ENCODE measurements around the gene PRPH. TPM values are rescaled to one million over a fixed set of nuclear protein-coding genes. Genes with fewer than 3 reads are reported as not detected.
A peak's percentile ranks its signal among the peaks of the same experiment; 100 is the strongest.
"Not testable (repeated sequence)": the region's sequence is repeated elsewhere in the genome, so short reads cannot be mapped to it uniquely, and the experiment has no call there.

The PRPH gene
- total RNA-seq (2014; rRNA removed; shearing (Covaris generic)): not detected in 2 replicates
- polyA plus RNA-seq (2016; fragmentation: Nextera tagmentation; extraction: Ambion mirVana): not detected in 2 replicates

GRCh38 chr12:49295082-49295936 lies at the start of gene PRPH:
Gene PRPH (plus strand): TSS chr12:49295147. CDS start chr12:49295201, 54 bp downstream.
- 5 to 9% methylated on average over 70 to 71 of the region's 82 CpGs for WGBS, 2 experiments (ENCODE audit: low coverage in 1 of 2, low lambda C conversion rate in 2 of 2, missing lambda C conversion rate in 2 of 2)
- no peak within 1 kb of the TSS for H3K4me2 ChIP-seq (ENCODE audit: unreplicated experiment)
- H3K4me3 ChIP-seq: no peak within 1 kb of the TSS
- H3K9me3 ChIP-seq (ENCODE audit: low read depth): no peaks in the 10 kb centered on the region
- peak; percentile 32 for DNase-seq
- H3K36me3 ChIP-seq (ENCODE audit: low read depth): no peaks in the 10 kb centered on the region
- no peaks in the 10 kb centered on the region for H4K20me1 ChIP-seq (ENCODE audit: insufficient read depth)
- H3K79me2 ChIP-seq (ENCODE audit: insufficient read depth): no peaks in the 10 kb centered on the region
- H3K27ac ChIP-seq: no peak within 1 kb of the TSS
- H3K9ac ChIP-seq: no peak within 1 kb of the TSS
- H3K4me1 ChIP-seq (ENCODE audit: insufficient read depth): no peaks in the 10 kb centered on the region; the same call in 1 of the 2 replicates
- in situ Hi-C loops (cut with MboI): no loop called here
- peak within 1 kb of the TSS; percentile 16; the same call in 1 of the 2 replicates for H2AFZ ChIP-seq
- no peaks in the 10 kb centered on the region for H3K9me2 ChIP-seq (ENCODE audit: insufficient read depth)
- no peaks in the 10 kb centered on the region for H3F3A ChIP-seq (ENCODE audit: insufficient read depth)
- peaks cover 43% of the 10 kb centered on the region for H3K27me3 ChIP-seq (replicated peaks; ENCODE audit: insufficient read depth)
- 0 out of 2 replicates have a peak, but pooled peaks have one; percentile 32 for TF ChIP-seq EZH2phosphoT487 (IDR thresholded peaks at IDR 0.05; ENCODE audit: insufficient read depth, low read depth)
- TF ChIP-seq EZH2 (IDR thresholded peaks at IDR 0.05; ENCODE audit: insufficient read depth, poor library complexity, severe bottlenecking): peak; percentile 79

DNA sequence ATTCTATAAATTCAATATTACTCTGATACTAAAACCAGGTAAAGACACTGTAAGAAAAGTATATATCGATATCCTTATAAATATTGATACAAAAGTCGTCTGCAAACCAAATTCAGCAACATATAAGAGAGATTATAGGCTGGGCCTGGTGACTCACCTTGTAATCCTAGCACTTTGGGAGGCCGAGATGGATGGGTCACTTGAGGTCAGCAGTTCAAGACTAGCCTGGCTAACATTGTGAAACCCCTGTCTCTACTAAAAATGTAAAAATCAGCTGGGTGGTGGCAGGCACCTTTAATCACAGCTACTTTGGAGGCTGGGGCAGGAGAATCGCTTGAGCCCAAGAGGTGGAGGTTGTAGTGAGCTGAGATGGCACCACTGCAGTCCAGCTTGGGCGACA lies 43.6 kb upstream of the PRPH start:
- DNase-seq: no peak
- H3K9ac ChIP-seq: no peak overlapping the region
- no peaks in the 10 kb centered on the region for H3K27me3 ChIP-seq (replicated peaks; ENCODE audit: insufficient read depth)
- no peak overlapping the region for H3K4me3 ChIP-seq
- no peak overlapping the region for H3K4me2 ChIP-seq (ENCODE audit: unreplicated experiment)
- H3K9me3 ChIP-seq (ENCODE audit: low read depth): no peaks in the 10 kb centered on the region
- H4K20me1 ChIP-seq (ENCODE audit: insufficient read depth): no peaks in the 10 kb centered on the region
- H2AFZ ChIP-seq: no peak overlapping the region
- in situ Hi-C loops (cut with MboI): no loop called here
- no peaks in the 10 kb centered on the region for H3K4me1 ChIP-seq (ENCODE audit: insufficient read depth)
- TF ChIP-seq EZH2phosphoT487 (IDR thresholded peaks at IDR 0.05; ENCODE audit: insufficient read depth, low read depth) (no peak), EZH2 (IDR thresholded peaks at IDR 0.05; ENCODE audit: insufficient read depth, poor library complexity, severe bottlenecking) (no peak)
- no peak overlapping the region for H3K27ac ChIP-seq
- H3K79me2 ChIP-seq (ENCODE audit: insufficient read depth): no peaks in the 10 kb centered on the region
- no peaks in the 10 kb centered on the region for H3F3A ChIP-seq (ENCODE audit: insufficient read depth)
- no peaks in the 10 kb centered on the region for H3K36me3 ChIP-seq (ENCODE audit: low read depth)
- H3K9me2 ChIP-seq (ENCODE audit: insufficient read depth): no peaks in the 10 kb centered on the region
- WGBS, 2 experiments (ENCODE audit: low coverage in 1 of 2, low lambda C conversion rate in 2 of 2, missing lambda C conversion rate in 2 of 2): 78 to 80% methylated on average over 5 of the region's 5 CpGs

- in situ Hi-C loops (cut with MboI): no loop called here
Measured at GRCh38 chr12:49253033-49253623, 41.8 kb upstream of the PRPH start.

GRCh38 chr12:49255456-49255855 lies 39.5 kb upstream of the PRPH start:
- DNase-seq; H3K27ac ChIP-seq; H4K20me1 ChIP-seq (ENCODE audit: insufficient read depth); H3K9me3 ChIP-seq (ENCODE audit: low read depth); H2AFZ ChIP-seq; H3F3A ChIP-seq (ENCODE audit: insufficient read depth); H3K36me3 ChIP-seq (ENCODE audit: low read depth); H3K4me1 ChIP-seq (ENCODE audit: insufficient read depth); H3K4me2 ChIP-seq (ENCODE audit: unreplicated experiment); H3K9me2 ChIP-seq (ENCODE audit: insufficient read depth); H3K9ac ChIP-seq; H3K4me3 ChIP-seq; in situ Hi-C loops (cut with MboI); H3K27me3 ChIP-seq (replicated peaks; ENCODE audit: insufficient read depth): not testable (repeated sequence)
- peaks cover 13% of the 10 kb centered on the region; the same call in 1 of the 2 replicates for H3K79me2 ChIP-seq (ENCODE audit: insufficient read depth)
- WGBS, 2 experiments (ENCODE audit: low coverage in 1 of 2, low lambda C conversion rate in 2 of 2, missing lambda C conversion rate in 2 of 2): 89 to 90% methylated on average over 10 of the region's 10 CpGs

More at GRCh38 chr12:49253033-49253623, 41.8 kb upstream of the PRPH start:
- Histone ChIP-seq H2AFZ (no peak overlapping the region), H3K27me3 (replicated peaks; ENCODE audit: insufficient read depth) (no peaks in the 10 kb centered on the region), H3K4me3 (no peak overlapping the region), H3K79me2 (ENCODE audit: insufficient read depth) (no peaks in the 10 kb centered on the region), H3K9me2 (ENCODE audit: insufficient read depth) (no peaks in the 10 kb centered on the region), H3K9me3 (ENCODE audit: low read depth) (no peaks in the 10 kb centered on the region), H3K36me3 (ENCODE audit: low read depth) (no peaks in the 10 kb centered on the region), H3K27ac (no peak overlapping the region), H3K4me1 (ENCODE audit: insufficient read depth) (no peaks in the 10 kb centered on the region), H3K9ac (no peak overlapping the region), H3F3A (ENCODE audit: insufficient read depth) (no peaks in the 10 kb centered on the region), H4K20me1 (ENCODE audit: insufficient read depth) (no peaks in the 10 kb centered on the region), H3K4me2 (ENCODE audit: unreplicated experiment) (no peak overlapping the region)
- TF ChIP-seq EZH2phosphoT487 (IDR thresholded peaks at IDR 0.05; ENCODE audit: insufficient read depth, low read depth) (no peak), EZH2 (IDR thresholded peaks at IDR 0.05; ENCODE audit: insufficient read depth, poor library complexity, severe bottlenecking) (no peak)
- WGBS, 2 experiments (ENCODE audit: low coverage in 1 of 2, low lambda C conversion rate in 2 of 2, missing lambda C conversion rate in 2 of 2): 93 to 96% methylated on average over 10 to 11 of the region's 11 CpGs
- DNase-seq: no peak

All from GM23248 (cell line).